ENCODE measurements around the gene PHF21A. TPM values are rescaled to one million over a fixed set of nuclear protein-coding genes. Genes with fewer than 3 reads are reported as not detected.
A peak's percentile ranks its signal among the peaks of the same experiment; 100 is the strongest.
"Not testable (repeated sequence)": the region's sequence is repeated elsewhere in the genome, so short reads cannot be mapped to it uniquely, and the experiment has no call there.

The PHF21A gene
- total RNA-seq, 2 experiments from 2014 or later = 23.1 to 56.1 TPM

GRCh38 chr11:46117842-46118241 lies 3.4 kb downstream of the PHF21A start:
- Histone ChIP-seq H3K4me3 (ENCODE audit: low read depth, low read length, poor library complexity, severe bottlenecking) (peak overlapping the region; percentile 71), H4K20me1 (ENCODE audit: insufficient read depth, low read length) (peaks cover 11% of the 10 kb centered on the region), H3K79me2 (ENCODE audit: insufficient read depth, low read depth, low read length) (peaks cover 67% of the 10 kb centered on the region), H3K4me1 (ENCODE audit: insufficient read depth, low read length, poor library complexity, severe bottlenecking) (peaks cover 48% of the 10 kb centered on the region), H3K9me2 (ENCODE audit: insufficient read depth, low read length) (no peaks in the 10 kb centered on the region), H3K36me3 (ENCODE audit: insufficient read depth, low read length) (no peaks in the 10 kb centered on the region), H3K4me2 (ENCODE audit: low read length) (peak overlapping the region; percentile 80), H3K27ac (ENCODE audit: low read depth, low read length, poor library complexity, severe bottlenecking) (no peak overlapping the region), H2AFZ (ENCODE audit: low read length) (no peak overlapping the region), H3K9me3 (ENCODE audit: low read length) (no peaks in the 10 kb centered on the region)
- TF ChIP-seq CTCF (conservative IDR thresholded peaks at IDR 0.05; ENCODE audit: low read length) = peak; percentile 84
- no peak for TF ChIP-seq EZH2phosphoT487 (IDR thresholded peaks at IDR 0.05; ENCODE audit: borderline replicate concordance, low read depth, low read length)
- CTCF ChIA-PET (ENCODE audit: unreplicated experiment) = no interaction called here
- POLR2A ChIA-PET = interaction anchor here (0.5 kb wide), 1 partner anchor 792 kb away, joined by 3 read pairs; no protein-coding TSS in a partner anchor
- peak; percentile 44 for DNase-seq (ENCODE audit: low spot score)
- BruUV-seq (replicated peaks) = no TSS peak
- intact Hi-C loops (cut with micrococcal nuclease; ENCODE audit: unreplicated experiment) = loop anchor here (5.0 kb wide), 1 partner anchor 201 kb away; the partner anchor contains the start of gene PEX16

- H3K9me3 ChIP-seq (ENCODE audit: low read length); DNase-seq (ENCODE audit: low spot score); H3K36me3 ChIP-seq (ENCODE audit: insufficient read depth, low read length); BruUV-seq (replicated peaks); H3K27ac ChIP-seq (ENCODE audit: low read depth, low read length, poor library complexity, severe bottlenecking); H2AFZ ChIP-seq (ENCODE audit: low read length); H3K9me2 ChIP-seq (ENCODE audit: insufficient read depth, low read length); CTCF ChIA-PET (ENCODE audit: unreplicated experiment): not testable (repeated sequence)
- POLR2A ChIA-PET = interaction anchor here (1.9 kb wide), 1 partner anchor 14 kb away, joined by 12 read pairs; no protein-coding TSS in a partner anchor
- Histone ChIP-seq H3K4me2 (ENCODE audit: low read length) (peak overlapping the region; percentile 80), H4K20me1 (ENCODE audit: insufficient read depth, low read length) (peaks cover 11% of the 10 kb centered on the region), H3K4me1 (ENCODE audit: insufficient read depth, low read length, poor library complexity, severe bottlenecking) (peaks cover 48% of the 10 kb centered on the region), H3K79me2 (ENCODE audit: insufficient read depth, low read depth, low read length) (peaks cover 79% of the 10 kb centered on the region), H3K4me3 (ENCODE audit: low read depth, low read length, poor library complexity, severe bottlenecking) (peak overlapping the region; percentile 71)
- intact Hi-C loops (cut with micrococcal nuclease; ENCODE audit: unreplicated experiment) = loop anchor here (5.0 kb wide), 1 partner anchor 199 kb away; the partner anchor contains the start of gene PEX16
Observed at GRCh38 chr11:46116712-46117037, 4.6 kb downstream of the PHF21A start.

DNA sequence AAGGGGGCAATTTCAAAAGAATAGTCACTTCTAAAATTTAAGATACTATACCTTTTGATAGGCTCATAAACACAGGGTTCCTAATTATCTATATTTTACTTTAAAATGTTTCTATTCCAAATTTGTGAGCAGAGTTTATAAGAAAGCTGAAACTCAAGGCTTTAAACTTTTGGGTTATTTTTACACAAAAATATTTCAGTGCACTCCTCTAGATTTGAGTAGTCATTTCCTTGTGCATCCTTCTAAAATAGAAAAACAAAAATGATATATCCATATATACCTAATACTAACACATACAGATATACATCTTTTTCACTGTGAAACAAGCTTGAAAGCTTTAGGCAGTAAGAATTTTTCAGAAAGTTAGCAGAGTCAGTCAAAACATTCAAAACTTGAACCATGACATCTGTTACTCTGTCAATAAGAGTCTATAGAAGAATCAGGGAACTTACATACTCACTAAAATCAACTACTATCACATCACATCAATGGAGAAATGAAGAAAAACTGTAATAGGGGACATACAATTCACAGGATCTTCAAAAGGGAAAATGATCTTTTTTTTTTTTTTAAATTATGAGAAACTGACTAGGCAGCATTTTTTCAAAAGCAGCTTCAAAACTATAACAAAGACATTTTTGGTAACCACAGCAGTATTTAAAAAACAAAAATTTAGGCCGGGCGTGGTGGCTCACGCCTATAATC lies 5.1 kb downstream of the PHF21A start:
- no peaks in the 10 kb centered on the region for H3K36me3 ChIP-seq (ENCODE audit: insufficient read depth, low read length)
- BruUV-seq (replicated peaks) = no TSS peak
- CTCF ChIA-PET (ENCODE audit: unreplicated experiment) = no interaction called here
- intact Hi-C loops (cut with micrococcal nuclease; ENCODE audit: unreplicated experiment) = loop anchor here (5.0 kb wide), 1 partner anchor 199 kb away; the partner anchor contains the start of gene PEX16
- no peak for DNase-seq (ENCODE audit: low spot score)
- H3K27ac ChIP-seq (ENCODE audit: low read depth, low read length, poor library complexity, severe bottlenecking) = peak overlapping the region; percentile 29
- H3K4me3 ChIP-seq (ENCODE audit: low read depth, low read length, poor library complexity, severe bottlenecking) = peak overlapping the region; percentile 30
- peaks cover 81% of the 10 kb centered on the region for H3K79me2 ChIP-seq (ENCODE audit: insufficient read depth, low read depth, low read length)
- no peaks in the 10 kb centered on the region for H3K9me3 ChIP-seq (ENCODE audit: low read length)
- H3K4me1 ChIP-seq (ENCODE audit: insufficient read depth, low read length, poor library complexity, severe bottlenecking) = peaks cover 48% of the 10 kb centered on the region
- peak overlapping the region; percentile 80 for H3K4me2 ChIP-seq (ENCODE audit: low read length)
- TF ChIP-seq CTCF (conservative IDR thresholded peaks at IDR 0.05; ENCODE audit: low read length) (no peak), EZH2phosphoT487 (IDR thresholded peaks at IDR 0.05; ENCODE audit: borderline replicate concordance, low read depth, low read length) (no peak)
- no peaks in the 10 kb centered on the region for H3K9me2 ChIP-seq (ENCODE audit: insufficient read depth, low read length)
- H4K20me1 ChIP-seq (ENCODE audit: insufficient read depth, low read length) = peaks cover 11% of the 10 kb centered on the region
- no peak overlapping the region for H2AFZ ChIP-seq (ENCODE audit: low read length)
- POLR2A ChIA-PET = interaction anchor here (0.7 to 1.9 kb wide), 4 partner anchors 9 to 34 kb away, joined by 3 to 12 read pairs (median 4); no protein-coding TSS in a partner anchor
